ENCODE data around the gene ZFP1. TPM values are rescaled to one million over a fixed set of nuclear protein-coding genes. Genes with fewer than 3 reads are reported as not detected.

The ZFP1 gene
- total RNA-seq, 1 experiment from 2014 or later, result 15.3 TPM

DNA sequence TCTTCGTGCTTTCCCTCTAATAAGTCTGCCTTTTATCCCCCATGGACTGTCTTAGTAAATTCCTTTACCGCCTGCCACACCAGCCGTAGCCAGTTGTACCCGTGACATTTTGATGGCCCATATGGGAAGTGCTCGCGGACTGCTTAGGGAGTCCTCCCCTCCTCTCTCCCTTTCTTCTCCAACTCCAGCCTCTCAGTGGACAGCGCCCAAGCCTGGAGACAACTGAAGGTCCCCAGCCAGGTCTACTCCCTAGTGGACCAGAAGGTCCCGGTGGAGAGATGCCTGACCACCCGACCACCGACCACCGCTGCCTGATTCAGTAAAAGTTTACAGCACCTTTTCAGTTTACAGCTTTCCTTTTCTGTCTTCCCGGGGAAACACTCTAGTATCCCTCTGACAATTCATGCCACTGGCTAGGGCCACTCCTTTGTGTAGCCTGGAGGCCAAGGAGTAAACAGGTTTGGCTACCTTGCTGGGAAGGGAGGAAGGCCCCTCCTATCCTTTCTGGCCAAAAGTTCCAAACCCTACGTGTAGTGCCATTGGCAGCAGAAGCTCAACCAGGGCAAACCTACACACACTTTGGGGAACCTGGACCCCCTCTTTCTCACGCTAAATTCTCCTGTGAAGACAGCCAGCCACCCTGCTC, 40.6 kb downstream of the ZFP1 start:
- no CpG with 5 or more reads among the region's 14 CpGs for WGBS (ENCODE audit: extremely low coverage, insufficient read length, low lambda C conversion rate)
- Histone ChIP-seq H3K18ac (ENCODE audit: insufficient read length, low read depth, low read length) (no peak overlapping the region), H4K8ac (replicated peaks; ENCODE audit: insufficient read length, low read depth, low read length) (no peak overlapping the region)

More for the DNA sequence above, 40.6 kb downstream of the ZFP1 start:
- Histone ChIP-seq H3K4me2 (ENCODE audit: insufficient read depth, insufficient read length, low read length) (no peak overlapping the region), H3T11ph (ENCODE audit: low read length) (no peak overlapping the region), H4K5ac (ENCODE audit: insufficient read length, low read depth, low read length) (no peak overlapping the region), H3K27me3 (ENCODE audit: insufficient read depth, low read length) (no peaks in the 10 kb centered on the region), H4K20me1 (ENCODE audit: control insufficient read depth, insufficient read depth, insufficient read length) (no peaks in the 10 kb centered on the region), H3K79me2 (ENCODE audit: insufficient read depth, low read length) (no peaks in the 10 kb centered on the region), H3K4ac (ENCODE audit: low read depth, low read length) (no peak overlapping the region), H3K9ac (ENCODE audit: extremely low read depth, insufficient read length, low read length) (no peak overlapping the region), H3K79me1 (ENCODE audit: insufficient read depth, low read depth, low read length, poor library complexity, severe bottlenecking) (no peaks in the 10 kb centered on the region), H3K4me1 (ENCODE audit: insufficient read depth, low read length) (no peaks in the 10 kb centered on the region), H3K9me3 (ENCODE audit: control insufficient read depth, low read depth, low read length) (no peaks in the 10 kb centered on the region), H3K23me2 (ENCODE audit: insufficient read length, low read depth, low read length, poor library complexity, severe bottlenecking) (no peaks in the 10 kb centered on the region), H3K56ac (ENCODE audit: insufficient read length, low read depth, low read length) (no peak overlapping the region), H2BK5ac (ENCODE audit: insufficient read length, low read length) (no peak overlapping the region), H2BK120ac (ENCODE audit: low read depth, low read length, poor library complexity, severe bottlenecking) (no peak overlapping the region), H2BK20ac (ENCODE audit: low read depth, low read length, poor library complexity, severe bottlenecking) (no peak overlapping the region), H3K14ac (ENCODE audit: insufficient read depth, low read length) (no peak overlapping the region), H2BK15ac (ENCODE audit: low read depth, low read length) (no peak overlapping the region), H3K23ac (ENCODE audit: insufficient read length, low read depth, low read length) (no peak overlapping the region), H4K91ac (ENCODE audit: insufficient read length, low read depth, low read length) (no peak overlapping the region), H2AFZ (ENCODE audit: low read length) (no peak overlapping the region), H2AK5ac (ENCODE audit: insufficient read length, low read length) (no peak overlapping the region), H2BK12ac (ENCODE audit: insufficient read length, low read depth, low read length) (no peak overlapping the region), H3K27ac (ENCODE audit: insufficient read length, low read depth, low read length) (no peak overlapping the region)
- no peak overlapping the region for H3K4me3 Mint-ChIP-seq
- peaks cover 0 to 4% of the 10 kb centered on the region in 2 experiments; a peak in 2 of 5 replicates for H3K9me3 Mint-ChIP-seq
- DNase-seq, result no peak
- peaks cover 0 to 4% (median 2%) of the 10 kb centered on the region in 3 experiments; a peak in 1 of 7 replicates for H3K36me3 Mint-ChIP-seq (ENCODE audit: insufficient read depth in 1 of 3, low read depth in 3 of 3)
- H3K4me1 Mint-ChIP-seq, result 0 out of 4 replicates have a peak, but pooled peaks cover 0 to 3% of the 10 kb centered on the region in 2 experiments
- TF ChIP-seq, protein P1, sequence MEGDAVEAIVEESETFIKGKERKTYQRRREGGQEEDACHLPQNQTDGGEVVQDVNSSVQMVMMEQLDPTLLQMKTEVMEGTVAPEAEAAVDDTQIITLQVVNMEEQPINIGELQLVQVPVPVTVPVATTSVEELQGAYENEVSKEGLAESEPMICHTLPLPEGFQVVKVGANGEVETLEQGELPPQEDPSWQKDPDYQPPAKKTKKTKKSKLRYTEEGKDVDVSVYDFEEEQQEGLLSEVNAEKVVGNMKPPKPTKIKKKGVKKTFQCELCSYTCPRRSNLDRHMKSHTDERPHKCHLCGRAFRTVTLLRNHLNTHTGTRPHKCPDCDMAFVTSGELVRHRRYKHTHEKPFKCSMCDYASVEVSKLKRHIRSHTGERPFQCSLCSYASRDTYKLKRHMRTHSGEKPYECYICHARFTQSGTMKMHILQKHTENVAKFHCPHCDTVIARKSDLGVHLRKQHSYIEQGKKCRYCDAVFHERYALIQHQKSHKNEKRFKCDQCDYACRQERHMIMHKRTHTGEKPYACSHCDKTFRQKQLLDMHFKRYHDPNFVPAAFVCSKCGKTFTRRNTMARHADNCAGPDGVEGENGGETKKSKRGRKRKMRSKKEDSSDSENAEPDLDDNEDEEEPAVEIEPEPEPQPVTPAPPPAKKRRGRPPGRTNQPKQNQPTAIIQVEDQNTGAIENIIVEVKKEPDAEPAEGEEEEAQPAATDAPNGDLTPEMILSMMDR (conservative IDR thresholded peaks at IDR 0.05), result no peak
- no peak overlapping the region for H3K27ac Mint-ChIP-seq
- no peaks in the 10 kb centered on the region for H3K27me3 Mint-ChIP-seq (ENCODE audit: low read depth)
